Measurements from ENCODE around the gene NT5M.

Gene NT5M

DNA sequence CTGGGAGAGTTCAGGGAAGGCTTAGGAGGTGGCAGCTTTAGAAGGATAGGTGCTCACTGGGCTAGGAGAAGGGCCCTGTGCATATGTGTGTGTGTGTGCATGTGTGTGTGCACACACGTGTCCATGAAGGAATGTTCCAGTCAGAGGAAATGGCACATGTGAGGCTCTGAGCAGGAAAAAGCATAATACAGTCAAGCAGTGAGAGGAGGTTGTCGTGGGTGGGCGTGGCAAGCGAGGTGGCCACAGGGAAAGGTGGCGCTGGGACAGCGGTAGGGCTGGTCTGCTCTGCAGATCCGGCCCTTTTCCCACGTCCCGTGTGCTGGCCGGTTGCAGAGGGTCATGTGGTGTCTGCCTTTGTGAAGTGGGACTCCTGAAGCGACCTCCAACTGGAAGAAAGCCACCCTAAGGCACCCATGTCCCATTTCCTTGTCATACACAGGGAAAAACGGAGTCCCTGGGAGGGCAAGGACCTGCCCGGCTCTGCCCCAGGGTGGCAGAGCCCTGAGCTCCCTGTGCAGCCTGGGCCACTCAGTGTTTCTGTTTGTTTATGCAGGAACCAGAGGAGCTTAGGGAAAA, 40.1 kb downstream of the NT5M start:
- no peak for DNase-seq (ENCODE audit: low read depth)

DNA sequence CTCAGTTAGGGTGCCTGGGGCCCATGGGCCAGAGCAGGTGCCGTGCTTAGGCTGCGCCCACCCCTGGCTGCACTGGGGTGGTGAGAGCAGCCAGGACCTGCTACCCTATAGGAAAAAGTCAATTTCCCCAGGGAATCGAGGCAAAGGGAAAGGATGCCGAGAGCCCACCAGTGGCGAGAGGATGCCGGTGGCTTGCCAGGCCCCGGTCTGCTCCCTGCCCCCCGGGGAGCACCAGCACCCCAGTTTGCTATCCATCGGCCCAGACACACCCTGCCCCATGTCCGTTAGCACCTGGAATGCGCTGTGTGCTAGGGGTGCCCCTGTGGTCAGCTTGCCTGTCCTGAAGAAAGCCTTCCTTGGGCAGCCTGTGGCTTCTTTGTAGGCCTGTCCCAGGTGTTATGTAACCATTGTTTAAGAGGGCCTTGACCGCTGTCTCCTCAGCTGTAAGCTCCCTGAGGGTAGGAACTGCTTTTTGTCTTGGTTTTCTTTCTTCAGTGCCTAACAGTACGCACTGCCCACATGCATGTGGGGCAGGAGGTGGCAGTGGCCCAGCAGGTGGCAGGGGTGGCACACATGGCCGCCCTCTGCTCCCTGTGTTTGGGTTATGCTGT, 40.8 kb downstream of the NT5M start:
- no peak for DNase-seq (ENCODE audit: low read depth)

DNA sequence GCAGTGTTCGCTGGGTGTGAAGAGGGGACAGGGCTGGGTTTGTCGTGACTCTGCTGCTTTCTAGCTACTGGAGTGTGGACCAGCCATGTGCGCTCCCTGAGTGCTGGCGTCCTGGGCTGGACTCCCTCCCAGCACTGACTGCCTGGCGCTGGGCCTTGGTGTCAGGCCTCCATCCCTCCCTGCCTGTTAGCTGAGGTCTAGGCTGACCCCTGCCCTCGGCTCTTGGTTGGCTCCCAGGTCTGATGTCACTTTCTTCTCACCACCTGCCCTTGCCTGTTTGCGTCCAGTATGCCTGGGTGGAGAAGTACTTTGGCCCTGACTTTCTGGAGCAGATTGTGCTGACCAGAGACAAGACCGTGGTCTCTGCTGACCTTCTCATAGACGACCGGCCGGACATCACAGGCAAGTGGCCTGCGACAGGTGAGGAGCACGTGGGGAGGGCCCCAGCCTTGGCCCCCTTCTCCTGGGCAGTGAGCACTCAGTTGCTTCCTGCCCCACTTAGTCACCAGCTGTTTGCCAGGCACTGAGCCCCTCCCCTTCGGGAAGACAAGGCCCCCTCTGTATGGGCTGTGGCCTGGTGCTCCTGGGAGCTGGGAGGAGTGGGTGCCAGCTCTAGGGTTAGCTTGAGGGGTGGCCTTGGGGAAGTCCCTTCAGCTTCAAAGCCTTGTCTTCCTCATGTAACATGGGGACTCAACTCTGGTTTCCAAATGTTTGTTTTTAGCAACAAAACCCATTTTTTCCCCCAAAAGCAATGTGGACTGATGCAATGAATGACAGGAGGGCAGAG, 41.5 kb downstream of the NT5M start:
- no peak for DNase-seq (ENCODE audit: low read depth)

DNA sequence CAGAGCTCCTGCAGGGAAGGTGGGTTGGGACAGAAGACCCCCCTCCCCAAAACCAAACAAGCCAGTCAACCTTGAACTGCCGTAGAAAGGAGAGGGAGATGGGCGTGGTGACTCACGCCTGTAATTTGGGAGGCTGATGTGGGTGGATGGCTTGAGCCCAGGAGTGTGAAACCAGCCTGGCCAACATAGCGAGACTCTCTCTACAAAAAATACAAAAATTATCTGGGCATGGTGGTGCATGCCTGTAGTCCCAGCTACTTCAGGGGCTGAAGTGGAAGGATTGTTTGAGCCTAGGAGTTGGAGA, 42.1 kb downstream of the NT5M start:
- no peak for DNase-seq (ENCODE audit: low read depth)

DNA sequence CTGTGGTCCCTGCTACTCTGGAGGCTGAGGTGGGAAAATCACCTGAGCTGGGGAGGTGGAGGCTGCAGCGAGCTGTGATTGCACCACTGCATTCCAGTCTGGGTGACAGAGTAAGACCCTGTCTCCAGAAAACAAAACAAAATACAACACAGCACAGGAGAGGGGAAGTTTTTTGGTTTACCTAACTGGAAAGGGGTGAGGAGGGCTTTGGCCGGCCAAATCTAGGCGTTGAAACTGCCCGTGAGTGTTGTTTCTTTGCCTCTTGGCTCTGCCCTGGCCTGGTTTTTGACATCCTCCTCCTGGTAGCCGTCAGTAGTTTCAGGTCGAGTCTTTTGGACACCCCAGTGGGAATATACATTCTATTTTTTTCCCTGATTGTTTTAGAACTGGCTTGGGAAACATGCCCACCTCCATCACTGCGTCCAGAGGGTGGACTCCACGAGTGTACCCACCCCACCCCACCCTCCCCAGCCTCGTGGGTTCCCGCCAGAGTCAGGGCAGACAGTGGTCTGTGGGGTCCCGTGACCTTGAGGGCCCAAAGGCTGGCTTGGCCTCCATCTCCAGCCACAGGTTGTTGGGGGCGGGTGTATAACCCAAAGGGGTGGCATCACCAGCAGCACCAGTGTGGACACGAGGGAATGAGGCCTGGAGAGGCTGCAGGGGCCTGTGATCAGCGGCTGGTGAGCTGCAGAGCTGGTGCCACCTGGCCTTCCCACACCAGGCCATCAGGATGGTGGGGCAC, 42.7 kb downstream of the NT5M start:
- DNase-seq (ENCODE audit: low read depth), result no peak

DNA sequence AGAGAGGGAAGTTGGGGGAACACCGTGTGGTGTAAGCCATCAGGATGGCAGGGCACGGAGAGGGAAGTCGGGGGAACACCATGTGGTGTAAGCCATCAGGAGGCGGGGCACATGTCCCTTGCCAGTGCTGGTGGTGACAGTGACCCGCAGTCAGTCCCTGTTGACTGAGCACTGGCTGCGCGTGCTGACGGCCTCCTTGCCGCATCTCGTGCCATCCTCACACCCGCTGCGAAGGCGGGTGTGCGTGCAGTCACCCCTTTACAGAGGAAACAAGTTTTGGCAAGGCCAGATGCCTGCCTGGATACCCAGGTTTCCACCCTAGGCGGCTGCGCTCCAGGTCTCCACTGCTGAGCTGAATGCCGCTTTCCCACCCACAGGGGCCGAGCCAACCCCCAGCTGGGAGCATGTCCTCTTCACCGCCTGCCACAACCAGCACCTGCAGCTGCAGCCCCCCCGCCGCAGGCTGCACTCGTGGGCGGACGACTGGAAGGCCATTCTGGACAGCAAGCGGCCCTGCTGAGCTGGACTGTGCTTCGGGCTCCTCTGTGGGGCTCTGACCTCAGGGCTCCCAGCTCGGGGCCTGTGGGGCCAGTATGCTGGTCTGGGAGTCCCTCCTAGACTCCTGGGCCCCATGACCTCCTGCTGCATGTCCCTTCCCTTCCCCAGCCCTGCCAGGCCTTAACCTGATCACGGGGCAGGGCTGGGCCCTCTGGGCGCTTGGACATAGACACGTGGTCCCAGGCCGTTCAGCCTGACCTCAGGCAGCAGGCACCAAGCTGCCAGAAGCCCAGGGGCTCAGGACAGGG, 43.5 kb downstream of the NT5M start:
- DNase-seq (ENCODE audit: low read depth), result no peak

DNA sequence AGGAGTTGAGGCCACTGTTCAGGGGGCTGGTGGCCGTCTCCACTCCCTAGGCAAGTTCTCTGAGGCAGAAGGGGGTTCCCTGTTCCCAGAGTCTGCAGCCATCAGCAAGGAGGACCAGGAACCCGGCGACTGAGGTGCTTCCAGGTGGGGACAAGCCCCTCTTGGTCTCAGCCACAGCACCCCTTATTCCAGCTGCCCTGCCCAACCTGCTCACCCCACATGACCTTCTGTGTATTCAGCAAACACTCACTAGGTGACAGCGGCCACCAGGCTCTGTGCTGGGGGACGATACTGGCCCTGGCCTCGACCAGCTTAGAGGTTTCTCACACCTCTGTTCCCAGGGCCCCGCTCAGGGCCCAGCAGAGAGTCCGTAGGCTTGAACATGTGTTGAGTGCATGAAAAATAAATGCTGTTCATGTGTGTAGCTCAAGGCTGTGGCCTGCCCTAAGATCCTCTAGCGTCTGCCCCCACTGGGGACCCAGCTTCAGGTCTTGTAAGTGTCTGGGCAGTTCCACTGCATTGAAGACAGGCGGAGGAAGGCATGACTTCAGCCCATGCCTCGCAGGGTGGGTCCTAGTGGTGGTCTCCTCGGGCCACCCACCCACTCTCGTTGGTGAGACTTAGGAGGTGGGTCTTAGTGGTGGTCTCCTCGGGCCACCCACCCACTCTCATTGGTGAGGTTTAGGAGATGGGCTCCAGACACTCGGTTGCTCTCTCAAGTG, 44.2 kb downstream of the NT5M start:
- DNase-seq (ENCODE audit: low read depth), result no peak

DNA sequence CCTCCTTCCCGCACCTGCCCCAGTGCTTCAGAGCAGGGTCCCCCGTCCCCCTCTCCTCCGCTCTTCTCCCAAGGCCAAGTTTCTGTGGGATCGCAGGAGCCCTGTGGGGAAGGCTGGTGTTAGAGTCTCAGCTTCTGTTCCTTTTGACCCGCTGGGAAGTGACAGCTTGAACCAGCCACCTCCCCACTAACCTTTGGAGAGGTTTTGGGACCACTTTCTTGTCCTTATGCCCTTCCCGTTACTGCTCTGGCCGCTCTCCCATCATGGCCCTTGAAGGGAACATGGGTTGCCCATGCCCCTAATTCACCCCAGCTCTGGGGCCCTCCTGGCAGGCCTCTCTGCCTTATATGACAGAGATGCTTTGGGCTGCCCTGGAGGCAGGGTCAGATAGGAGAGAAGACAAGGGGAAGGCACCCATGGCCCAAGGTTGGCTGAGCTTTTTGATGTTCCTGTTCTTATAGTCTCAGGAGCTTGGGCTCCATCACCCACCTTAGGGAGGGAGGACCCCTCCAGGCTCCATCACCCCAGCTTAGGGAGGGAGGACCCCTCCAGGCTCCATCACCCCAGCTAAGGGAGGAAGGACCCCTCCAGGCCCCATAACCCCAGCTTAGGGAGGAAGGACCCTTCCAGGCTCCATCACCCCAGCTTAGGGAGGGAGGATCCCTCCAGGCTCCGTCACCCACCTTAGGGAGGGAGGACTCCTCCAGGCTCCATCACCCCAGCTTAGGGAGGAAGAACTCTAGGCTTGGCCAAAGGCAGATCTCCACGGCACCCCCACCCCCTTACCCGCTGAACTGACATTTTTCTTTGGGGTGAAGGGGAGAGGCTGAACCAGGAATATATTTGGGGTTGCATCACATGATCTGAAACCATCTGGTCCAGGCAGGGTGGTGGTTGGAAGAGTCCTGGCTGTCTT, 45.0 kb downstream of the NT5M start:
- DNase-seq (ENCODE audit: low read depth), result no peak

DNA sequence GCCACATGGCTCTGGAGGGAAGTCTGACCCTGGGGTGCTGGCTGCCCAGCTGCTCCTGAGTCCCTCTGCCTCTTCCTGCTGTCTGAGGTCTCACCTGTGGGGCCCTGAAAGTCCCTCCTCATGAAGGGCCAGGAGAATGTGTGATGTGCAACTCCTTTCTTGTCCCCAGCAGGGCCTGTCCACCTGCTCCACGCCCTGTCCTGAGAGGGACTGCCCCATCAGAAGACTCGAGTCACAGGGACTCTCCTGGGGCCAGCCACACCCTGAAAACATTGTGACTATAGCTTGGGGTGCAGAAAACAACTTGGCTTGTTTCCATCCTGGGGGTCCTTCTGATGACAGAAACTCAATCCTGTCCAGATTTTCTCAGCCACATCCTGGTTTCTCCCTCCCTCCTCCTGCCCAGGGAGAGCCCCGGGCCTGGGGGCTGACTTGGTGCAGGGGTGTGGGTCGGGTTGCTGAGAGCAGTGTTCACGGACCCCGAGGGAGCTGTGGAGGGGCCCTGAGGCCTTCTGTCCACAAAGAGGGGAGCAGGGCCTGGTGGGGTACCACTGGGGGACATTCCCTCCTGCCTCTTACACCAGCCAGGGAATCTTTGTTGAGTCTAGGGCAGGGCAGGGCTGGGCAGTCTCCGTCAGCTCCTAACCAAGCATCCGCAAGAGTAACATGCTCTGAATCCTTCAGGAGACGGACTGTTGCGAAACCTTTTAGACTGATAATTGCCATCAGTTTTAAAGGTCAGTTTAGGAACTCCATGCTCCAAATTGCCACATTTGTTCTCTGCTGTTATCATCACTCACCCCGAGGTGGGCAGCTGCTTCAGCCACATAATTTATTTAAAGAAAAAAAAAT, 45.9 kb downstream of the NT5M start:
- no peak for DNase-seq (ENCODE audit: low read depth)

DNA sequence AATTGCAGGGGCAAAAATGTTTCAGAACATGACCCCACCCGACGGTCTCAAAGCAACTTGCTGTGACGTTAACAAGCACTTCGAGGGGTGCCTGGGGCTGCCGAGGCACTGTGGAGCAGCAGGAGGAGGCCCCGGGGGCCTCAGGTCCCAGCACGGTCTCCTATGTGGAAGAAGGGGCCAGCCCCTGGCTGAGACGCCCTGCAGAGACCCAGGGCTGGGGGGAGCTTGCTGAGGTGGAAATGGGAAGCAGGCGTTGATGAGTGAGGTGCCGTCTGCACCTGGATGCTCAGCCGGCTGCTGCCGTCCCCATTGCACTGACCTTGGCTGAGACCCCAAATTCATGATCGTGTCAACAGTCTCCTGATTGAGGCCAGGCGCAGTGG, 46.5 kb downstream of the NT5M start:
- no peak for DNase-seq (ENCODE audit: low read depth)

DNA sequence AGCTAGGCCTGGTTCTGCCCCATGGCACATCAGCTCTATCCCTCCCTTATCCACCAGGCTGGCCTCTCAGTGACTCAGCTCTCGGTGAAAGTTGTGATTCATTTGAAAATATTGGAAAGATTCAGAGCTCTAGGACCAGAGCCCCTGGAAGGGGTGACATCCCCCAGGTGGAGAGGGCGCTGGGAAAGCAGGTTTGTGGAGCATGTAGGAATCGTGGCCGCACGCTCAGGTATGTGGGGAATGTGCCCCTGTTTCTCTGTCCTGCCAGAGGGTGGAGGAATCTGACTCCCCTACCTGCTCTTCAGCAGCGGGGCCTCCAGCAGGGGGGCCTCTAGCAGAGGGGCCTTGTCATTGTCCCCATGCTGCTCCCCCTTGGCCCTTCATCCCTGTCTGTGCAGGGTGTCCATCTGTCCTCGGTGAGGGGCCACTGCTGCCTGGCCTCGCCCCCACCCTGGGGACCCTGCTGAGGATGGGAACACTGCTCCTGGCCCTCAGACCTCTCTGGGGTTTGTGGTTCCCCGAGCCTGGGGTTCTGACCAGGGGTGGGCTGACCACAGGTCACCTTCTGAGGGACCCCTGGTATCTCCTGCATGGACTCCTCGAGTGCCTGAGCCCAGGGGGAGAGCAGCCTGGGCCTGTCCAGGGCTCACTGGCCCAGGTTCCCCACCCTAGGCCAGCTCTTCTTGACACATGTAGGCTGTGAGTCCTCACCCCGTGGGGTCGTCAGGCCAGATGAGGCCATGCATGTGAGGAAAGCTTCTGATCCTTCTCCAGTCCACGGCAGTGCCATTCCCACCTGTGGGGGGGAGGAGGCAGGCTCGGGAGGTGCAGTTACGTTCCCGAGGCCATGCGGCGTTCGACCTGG, 47.5 kb downstream of the NT5M start:
- DNase-seq (ENCODE audit: low read depth), result no peak

DNA sequence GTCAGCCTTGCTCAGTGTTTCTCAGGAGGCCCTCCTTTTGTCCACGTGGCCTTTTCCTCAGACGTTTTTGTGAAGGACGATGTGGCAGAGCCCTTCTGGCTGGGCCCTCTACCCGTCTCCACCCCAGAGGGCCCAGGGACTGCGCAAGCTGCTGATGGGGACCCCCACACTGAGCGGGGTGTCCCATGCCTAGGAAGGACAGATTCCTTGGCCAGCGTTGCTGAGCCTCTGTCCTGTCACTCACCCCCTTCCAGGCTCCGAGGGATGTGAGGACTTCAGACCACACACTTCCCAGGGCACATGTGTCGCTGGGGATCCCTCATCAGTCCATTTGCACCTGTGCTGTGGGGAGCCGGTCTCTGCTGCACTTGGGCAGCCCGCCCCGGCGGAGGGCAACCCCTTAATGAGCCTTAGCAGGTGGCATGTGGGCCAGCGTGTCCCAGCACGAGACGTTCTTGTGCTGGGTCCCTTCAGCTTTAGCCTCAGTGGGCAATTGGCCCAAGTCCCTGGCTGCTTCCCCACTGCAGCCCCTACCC, 48.3 kb downstream of the NT5M start:
- no peak for DNase-seq (ENCODE audit: low read depth)

DNA sequence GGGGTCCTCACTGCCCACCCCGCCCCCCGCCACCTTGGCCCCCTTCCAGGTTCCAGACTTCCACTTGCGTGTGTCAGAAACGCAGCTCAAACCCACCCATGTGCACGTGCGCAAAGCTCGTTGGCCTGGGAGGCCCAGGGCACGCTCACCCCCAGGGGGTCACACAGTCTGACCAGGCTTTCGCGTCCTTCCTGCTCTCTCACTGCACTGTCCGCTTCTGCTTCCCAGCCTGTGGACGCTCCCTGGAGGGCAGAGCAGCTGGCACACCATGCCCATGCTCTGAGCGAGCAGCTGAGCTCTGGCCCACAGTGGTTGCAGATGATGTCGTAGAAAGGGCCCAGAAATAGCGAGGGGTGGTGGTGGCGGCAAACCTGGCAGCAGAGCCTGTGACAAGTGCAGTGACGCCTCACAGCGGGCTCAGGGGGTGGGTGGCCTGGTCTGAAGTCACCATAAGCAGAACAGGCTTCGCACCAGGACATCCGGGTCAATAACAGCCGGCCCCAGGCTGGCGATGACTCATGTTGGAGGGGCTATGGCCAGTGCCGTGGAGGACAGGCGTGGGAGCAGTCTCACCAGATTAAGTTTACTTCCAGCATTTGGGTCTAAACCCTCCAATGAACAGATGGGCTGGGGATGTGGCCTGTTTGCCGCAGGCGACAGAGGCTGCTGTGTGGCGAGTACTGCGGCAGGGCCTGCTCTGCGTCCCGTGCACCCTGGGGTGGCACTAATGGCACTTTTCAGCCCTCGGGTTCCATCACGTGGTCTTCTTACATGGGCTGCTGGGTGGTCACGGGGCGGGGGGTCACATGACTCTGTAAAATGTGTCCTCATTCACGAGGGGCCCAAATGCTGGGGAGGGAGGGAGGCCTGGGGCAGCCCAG, 49.0 kb downstream of the NT5M start:
- no peak for DNase-seq (ENCODE audit: low read depth)

DNA sequence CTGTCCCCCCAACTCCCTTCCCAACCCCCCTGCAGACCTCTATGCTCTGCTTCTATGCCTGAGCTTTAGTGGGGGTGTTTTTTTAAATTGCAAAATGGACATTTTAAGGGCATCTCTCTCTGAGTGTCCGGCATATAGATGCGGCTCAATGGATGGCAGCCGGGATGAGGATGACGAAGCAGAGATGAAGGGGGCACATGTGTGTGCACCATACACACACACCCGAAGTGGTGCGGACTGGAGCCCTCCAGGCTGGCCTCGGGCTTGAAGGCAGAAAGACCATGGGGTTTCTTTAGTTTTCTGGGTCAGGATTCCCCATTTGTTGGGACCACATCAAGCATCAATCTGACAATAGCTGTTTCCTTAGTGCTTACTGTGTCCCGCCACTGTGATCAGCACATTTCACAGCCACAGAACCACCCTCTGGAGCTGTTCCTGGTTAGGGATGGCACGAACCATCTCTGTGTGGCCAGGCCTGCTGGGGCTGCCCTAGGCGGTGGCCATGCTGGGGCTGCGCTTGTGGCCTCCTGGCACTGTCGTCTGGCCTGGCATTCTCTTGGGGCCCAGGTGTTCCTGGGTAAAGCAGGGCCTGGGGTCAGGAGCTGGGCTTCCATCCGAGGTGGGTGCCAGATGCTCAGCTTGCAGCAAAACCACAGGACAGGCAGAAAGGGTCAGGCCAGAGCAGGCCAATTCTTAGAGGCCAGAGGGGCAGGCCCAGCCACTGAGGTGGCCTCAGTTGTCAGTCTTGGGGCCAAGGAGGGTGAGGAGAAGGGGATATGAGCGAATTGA, 49.9 kb downstream of the NT5M start:
- DNase-seq (ENCODE audit: low read depth), result no peak

DNA sequence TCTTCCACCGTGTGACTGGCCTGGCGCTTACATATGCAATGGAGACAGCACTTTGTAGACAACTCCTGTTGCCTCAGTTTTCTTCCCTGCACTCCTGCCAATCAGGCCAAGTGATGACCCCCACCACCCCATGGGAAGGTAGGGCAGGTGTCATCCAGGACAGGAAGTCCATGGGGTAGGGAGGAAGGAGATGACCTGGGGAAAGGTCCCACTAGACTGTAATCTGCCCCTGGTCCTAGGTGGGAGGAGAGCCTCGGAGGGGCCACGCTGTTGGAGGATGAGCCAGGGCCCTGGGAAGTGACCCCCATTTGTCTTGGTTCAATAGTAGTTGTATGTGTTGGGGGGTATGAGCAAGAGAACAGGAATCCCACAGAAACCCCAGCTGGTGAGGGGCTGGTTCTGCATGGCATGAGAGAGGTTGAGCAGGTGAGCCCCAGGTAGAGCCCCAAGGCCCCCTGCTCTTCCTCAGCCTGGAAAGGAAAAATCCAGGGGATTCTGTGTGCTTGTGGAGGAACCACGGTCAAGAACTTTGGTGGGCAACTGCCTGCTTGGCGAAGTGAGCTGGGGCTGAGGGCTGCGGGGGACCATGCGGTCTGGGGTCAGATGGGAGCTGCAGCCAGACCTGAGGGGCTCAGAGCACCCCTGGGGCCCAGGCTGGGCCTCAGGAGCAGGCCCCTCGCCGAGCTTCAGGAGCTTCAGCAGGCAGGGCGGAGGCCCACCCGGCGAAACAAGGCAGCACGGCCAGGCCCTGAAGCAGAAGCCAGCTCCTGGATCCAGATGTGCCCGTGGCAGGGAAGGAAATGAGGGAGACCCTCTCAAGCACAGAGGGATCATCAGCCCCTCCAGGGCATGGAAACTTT, 50.7 kb downstream of the NT5M start:
- DNase-seq (ENCODE audit: low read depth), result no peak
